ENCODE results near the gene RHO.

The RHO gene

DNA sequence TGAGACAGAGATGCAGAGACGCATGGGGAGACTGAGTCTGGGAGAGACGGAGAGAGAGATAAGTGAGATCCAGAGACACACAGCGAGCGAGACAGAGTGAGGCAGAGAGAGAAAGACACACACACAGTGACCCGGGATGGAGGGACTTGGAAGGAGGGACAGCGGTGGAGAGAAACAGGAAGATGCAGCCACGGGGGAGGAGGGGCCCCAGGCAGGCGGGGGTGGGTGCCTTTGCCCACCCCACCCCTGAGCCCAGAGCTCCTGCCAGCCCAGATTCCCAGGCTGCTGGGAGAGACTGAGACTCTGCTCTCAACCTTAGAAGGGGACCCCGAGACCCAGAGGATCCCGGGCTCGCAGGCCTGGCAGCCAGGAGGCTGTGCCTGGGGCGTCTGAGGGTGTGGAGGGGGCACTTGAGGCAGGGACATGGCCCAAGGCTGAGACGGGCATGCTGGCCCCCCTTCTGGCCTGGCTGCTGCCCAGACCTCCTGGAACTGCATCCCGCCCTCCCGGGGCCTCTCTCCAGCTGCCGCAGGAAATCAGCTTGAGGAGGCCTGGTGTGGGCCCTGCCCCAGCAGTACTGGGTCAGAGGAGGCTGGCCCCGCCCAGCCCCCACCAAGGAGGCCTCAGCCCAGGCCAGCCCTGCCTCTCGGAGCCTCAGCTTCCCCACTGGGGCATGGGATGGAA, 32.6 kb downstream of the RHO start:
- no peak for DNase-seq (ENCODE audit: low spot score)

DNA sequence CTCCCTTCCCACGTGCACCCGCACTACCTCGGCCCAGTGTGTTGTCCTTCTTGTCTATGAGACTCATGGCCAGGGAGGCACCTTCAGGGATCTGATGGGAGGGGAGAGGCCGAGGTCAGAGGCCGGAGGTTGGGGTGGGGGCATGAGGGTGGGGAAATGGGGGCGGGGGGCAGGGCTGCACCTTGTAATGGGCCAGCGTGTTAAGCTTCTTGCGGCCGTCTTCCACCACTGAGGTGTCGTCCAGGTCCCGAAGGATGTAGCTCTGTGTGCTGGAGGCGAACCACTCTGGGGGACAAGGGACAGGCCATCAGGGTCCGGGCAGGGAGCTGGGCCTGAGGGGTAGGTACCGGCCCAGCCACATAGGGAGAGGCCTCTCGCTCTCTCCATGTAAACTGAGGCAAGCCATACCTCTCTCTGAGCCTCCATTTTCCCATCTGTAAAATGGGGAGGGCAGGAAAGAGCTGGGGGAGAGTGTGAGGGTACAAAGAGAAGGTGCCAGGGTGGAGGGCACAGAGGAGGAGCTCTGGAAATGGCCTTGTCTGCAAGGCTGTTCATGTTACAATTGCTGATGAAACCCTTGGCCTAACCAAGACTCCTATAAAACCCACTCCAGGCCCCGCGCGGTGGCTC, 33.3 kb downstream of the RHO start:
- no peak for DNase-seq (ENCODE audit: low spot score)

DNA sequence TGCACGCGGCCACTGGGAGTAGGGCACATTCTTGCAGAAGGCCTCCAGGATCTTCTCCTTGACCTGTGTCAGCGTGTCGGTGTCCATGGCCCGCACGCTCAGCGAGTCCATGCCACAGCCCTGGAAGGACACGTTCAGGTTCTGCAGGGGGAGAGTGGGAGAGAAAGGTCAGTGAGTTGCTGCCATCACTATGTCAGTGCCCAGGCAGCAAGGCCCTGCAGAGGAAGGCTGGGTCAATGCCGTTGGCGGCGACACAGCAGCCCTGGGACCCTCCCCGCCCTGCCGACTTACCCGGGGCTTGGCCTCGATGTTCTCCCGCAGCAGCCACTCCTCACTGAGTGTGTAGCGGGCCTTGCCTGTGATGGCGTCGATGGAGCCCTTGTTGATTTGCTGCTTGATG, 34.4 kb downstream of the RHO start:
- DNase-seq (ENCODE audit: low spot score) = no peak

- no peak for DNase-seq (ENCODE audit: low spot score)
Observed at GRCh38 chr3:129563332-129563731, 34.9 kb downstream of the RHO start.

DNA sequence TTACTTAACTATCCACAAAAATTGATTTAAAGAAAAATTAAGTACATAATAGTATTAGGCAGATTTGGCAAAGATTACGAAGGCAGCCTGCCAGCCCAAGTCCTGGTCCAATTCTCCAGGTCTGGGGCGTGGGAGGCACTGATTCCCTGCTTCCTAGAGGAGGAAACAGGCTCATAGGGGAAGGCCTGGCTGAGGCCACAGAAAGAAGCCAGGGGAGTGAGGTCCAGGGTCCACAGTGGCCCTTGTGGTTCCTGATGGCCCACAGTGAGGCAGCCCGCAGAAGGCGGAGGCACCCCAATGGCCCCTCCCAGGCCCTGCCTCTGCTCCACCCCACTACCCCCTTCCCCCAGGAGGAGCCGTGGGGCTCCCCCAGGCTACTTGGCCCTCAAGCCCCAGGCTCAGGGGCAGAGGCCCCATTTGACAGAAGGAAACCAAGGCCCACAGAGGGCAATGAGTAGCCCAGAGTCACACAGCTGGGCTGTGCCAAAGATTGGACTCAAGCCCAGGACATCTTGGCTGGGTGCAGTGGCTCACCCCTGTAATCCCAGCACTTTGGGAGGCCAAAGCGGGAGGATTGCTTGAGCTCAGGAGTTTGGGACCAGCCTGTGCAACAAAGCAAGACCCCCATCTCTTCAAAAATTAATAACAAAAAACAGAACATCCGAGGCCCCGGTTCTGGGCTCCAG, 35.6 kb downstream of the RHO start:
- no peak for DNase-seq (ENCODE audit: low spot score)

DNA sequence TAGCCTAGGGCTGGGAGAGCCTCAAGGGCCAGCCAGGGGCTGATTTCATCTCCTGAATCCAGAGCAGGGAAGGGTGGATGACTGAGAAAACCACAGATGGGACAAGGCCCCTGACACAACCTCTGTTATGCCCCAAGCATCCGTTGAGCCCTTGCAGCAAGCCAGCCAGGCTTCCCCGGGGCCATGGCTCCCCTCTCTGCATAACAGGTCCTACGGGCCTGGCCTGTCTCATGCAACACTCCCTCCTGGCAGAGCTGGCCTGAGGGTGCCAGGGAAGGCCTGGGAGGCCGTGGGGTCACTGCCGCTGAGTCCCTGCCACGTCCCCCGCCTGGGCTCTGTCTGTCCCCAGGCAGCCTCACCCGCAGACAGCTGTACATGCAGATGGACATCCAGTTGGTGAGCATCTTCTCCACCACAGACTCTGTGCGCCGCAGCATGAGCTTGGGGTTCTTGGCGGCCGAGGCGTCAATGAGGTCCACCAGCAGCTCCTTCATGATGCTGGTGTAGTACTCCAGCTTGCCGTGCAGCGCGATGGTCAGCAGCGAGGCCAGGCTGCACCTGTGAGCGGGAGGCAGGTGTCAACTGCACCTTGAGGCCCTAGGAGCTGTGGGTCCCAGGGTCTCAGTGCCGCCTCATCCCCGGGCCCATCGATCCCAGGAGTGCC, 36.7 kb downstream of the RHO start:
- DNase-seq (ENCODE audit: low spot score) = no peak

GRCh38 chr3:129565902-129566301, 37.5 kb downstream of the RHO start:
- DNase-seq (ENCODE audit: low spot score) = no peak

DNA sequence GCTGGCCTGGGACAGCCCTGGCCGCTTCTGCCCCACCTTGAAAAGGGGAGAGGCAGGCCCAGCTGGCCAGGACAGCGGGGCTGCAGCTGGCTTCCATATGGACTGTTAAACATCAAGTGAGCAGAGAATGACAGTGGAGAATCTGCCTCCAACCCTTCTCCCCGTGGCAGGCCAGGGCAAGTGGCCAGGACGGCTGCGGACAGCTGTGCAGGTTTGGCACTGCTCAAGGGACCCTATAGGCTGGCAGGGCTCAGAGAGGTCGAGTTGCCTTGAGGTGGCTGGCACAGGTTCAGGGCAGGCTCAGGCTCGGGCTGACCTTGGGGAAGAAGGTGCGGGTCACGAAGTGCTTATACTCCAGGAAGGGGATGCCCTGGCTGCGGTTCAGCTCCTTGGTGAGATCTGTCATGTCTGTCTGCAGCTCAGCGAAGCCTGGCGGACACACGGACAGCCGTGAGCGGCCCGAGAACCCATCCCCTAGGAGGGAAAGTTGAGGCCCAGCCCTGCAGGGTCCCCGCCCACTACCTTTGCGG, 38.8 kb downstream of the RHO start:
- DNase-seq (ENCODE audit: low spot score) = no peak

- DNase-seq (ENCODE audit: low spot score) = no peak
Observed at GRCh38 chr3:129567939-129568338, 39.5 kb downstream of the RHO start.

DNA sequence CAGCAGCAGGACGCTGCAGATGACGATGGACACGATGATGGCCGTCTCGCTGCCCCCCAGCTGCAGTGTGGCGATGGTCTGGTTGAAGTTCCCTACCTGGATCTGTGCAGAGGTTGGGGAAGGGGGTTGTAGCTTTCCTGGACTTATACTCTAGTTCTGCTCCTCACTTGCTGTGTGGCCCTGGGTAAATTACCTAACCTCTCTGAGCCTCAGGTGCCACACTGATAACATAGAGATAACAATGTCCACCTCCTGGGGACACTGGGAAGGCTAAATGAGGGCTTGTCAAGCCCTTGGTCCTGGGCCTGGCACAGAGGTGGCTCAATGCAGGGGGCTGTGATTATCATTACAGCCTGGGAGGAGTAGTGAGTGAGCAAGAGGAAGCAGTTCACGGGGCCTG, 41.4 kb downstream of the RHO start:
- DNase-seq (ENCODE audit: low spot score) = no peak

- DNase-seq (ENCODE audit: low spot score) = no peak
Observed at GRCh38 chr3:129571605-129572547, 43.4 kb downstream of the RHO start.

DNA sequence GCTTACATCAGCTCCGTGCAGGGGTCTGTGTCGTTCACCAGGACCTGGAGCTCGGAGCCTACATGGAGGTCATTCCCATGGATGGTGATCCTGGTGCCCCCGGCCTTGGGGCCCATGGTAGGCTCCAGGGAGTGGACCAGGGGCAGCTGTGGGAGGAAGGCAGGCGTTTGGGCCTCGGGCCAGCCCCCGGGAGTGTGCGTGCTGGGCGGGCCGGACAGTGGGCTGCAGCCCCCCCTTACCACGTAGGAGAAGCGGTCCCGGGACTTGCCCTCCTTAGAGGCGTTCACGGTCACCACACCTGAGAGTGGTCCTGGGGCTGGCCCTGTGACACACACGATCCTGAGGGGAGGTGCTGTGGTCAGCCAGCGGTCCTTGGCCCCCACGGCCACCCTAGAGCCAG, 44.2 kb downstream of the RHO start:
- DNase-seq (ENCODE audit: low spot score) = no peak

GRCh38 chr3:129573493-129573892, 45.1 kb downstream of the RHO start:
- DNase-seq (ENCODE audit: low spot score) = no peak

GRCh38 chr3:129574206-129574605, 45.8 kb downstream of the RHO start:
- DNase-seq (ENCODE audit: low spot score) = no peak

- no peak for DNase-seq (ENCODE audit: low spot score)
Observed at GRCh38 chr3:129575233-129575996, 47.0 kb downstream of the RHO start.

DNA sequence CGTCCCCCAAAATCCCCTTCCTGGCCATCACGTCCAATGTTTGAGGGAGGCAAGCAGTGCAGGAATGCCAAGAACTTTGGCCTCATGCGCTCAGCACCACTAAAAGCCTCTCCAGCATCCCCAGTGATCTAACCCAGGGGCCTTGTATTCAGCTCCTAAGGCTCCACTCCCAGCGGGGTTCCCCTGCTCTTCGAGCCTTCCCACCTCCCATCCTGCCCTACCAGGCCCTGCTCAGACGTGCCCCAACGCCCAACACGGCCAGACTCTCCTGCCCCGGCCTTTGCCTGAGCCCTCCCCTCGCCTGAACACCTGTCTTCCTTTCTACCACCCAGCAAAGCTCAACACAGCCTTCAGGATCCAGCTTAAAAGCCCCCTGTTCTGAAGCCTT, 47.6 kb downstream of the RHO start:
- DNase-seq (ENCODE audit: low spot score) = no peak

DNA sequence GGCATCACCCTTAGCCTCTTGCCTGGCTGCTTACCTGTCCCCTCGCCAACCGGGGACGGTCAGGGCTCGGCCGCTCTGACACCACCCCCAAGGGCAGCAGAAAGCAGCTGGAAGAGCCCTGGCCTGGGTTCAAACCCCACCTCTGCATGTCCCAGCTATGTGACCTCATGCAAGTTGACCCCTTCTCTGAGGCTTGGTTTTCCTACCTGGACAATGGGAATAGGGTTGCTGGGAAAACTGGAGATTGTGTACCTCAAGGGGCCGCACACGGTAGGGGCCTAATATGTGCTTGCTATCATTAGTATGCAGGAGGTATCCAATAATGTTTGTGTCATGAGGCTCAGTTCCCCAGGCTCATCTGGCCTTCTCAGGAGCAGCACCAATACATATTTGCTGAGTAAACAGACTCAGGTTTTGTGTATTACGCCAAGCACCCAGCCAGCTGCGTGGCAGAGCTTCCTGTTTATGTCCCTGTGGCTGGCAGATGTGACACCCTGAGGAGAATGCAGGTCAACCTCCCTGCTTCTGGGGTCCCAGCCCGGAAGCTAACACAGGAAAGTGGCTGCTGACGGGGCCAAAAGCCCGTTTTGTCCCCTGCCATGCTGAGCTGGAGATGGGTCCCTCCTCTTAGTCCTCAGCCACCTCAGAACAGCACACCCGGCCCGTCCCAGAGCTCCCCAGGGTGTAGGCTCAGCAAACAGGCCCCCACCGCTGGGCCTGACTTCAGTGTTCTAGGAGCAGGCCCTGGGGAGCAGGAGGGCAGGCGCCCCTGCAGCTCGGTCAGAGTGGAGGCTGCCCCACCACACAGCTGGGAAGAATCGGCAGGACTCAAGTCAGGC, 48.3 kb downstream of the RHO start:
- no peak for DNase-seq (ENCODE audit: low spot score)

DNA sequence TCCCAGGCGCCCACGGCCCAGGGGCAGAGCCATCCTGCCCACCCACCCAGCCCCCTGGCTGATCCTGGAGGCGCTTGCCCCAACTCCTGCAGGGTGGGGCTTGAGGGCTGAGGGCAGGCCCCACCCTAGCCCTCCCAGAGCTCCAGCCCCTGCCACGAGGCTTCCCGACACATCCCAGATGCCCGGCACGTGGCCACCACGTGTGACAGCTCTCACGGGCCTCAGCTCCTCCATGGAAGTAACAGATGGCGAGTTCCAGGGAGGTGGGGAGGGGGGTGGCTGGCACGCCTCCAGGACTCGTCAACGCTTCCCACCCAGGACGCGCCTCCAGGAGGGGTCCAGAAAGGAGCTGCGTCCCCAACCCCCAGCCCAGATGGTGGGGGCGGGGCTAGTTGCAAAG, 48.9 kb downstream of the RHO start:
- no peak for DNase-seq (ENCODE audit: low spot score)

- no peak for DNase-seq (ENCODE audit: low spot score)
Observed at GRCh38 chr3:129577925-129578786, 49.7 kb downstream of the RHO start.
